Karpas-422 (cell line): ENCODE results near the gene OSBP2. TPM values are rescaled to one million over a fixed set of nuclear protein-coding genes. Genes with fewer than 3 reads are reported as not detected.

Experiments
- DNase-seq: peaks from one replicate; pipeline ENCODE4 v3.0.0-alpha.2; 2015
- H2AFZ ChIP-seq: fragments of 200-600 bp; sonication (generic); 2 replicates; pipeline ENCODE4 v1.6.1; 2014; ENCODE audit warnings: antibody characterized with exemption, low read length, mixed read lengths
- H3K27ac ChIP-seq: fragments of 200-600 bp; sonication (generic); 2 replicates; pipeline ENCODE4 v1.5.1; 2014; ENCODE audit warnings: mild to moderate bottlenecking, low read length, moderate library complexity
- H3K27me3 ChIP-seq: fragments of 200-600 bp; sonication (generic); 2 replicates; pipeline ENCODE4 v1.6.1; 2014; ENCODE audit warnings: low read length, mixed read lengths
- H3K36me3 ChIP-seq: fragments of 200-600 bp; sonication (generic); 2 replicates; pipeline ENCODE4 v1.6.1; 2014; ENCODE audit warnings: low read length, mixed read lengths; ENCODE audit not compliant: insufficient read depth
- H3K4me1 ChIP-seq: fragments of 200-600 bp; sonication (generic); 2 replicates; pipeline ENCODE4 v1.6.1; 2014; ENCODE audit warnings: mild to moderate bottlenecking, low read length, mixed read lengths
- H3K4me2 ChIP-seq: fragments of 200-600 bp; sonication (generic); 2 replicates; pipeline ENCODE4 v1.6.1; 2014; ENCODE audit warnings: low read length, low read depth, mild to moderate bottlenecking; ENCODE audit not compliant: poor library complexity, severe bottlenecking
- H3K4me3 ChIP-seq: fragments of 200-600 bp; sonication (generic); 2 replicates; pipeline ENCODE4 v1.5.1; 2014; ENCODE audit warnings: mild to moderate bottlenecking, antibody characterized with exemption, low read length, mixed read lengths
- H3K79me2 ChIP-seq: fragments of 200-600 bp; sonication (generic); 2 replicates; pipeline ENCODE4 v1.6.1; 2014; ENCODE audit warnings: mild to moderate bottlenecking, low read length, mixed read lengths
- H3K9ac ChIP-seq: fragments of 200-600 bp; sonication (generic); 2 replicates; pipeline ENCODE4 v1.6.0; 2014; ENCODE audit warnings: low read length
- H3K9me2 ChIP-seq: fragments of 200-600 bp; sonication (generic), shearing (Covaris generic); replicated peaks from 2 replicates; pipeline ENCODE4 v1.6.0; 2014; ENCODE audit warnings: mild to moderate bottlenecking, low read length, moderate library complexity; ENCODE audit not compliant: insufficient read depth
- H3K9me3 ChIP-seq: fragments of 300-700, 200-600 bp; sonication (generic); 2 replicates; pipeline ENCODE4 v1.6.1; 2014; ENCODE audit warnings: low read length, mixed read lengths
- H4K20me1 ChIP-seq: fragments of 200-600 bp; sonication (generic); 2 replicates; pipeline ENCODE4 v1.6.1; 2014; ENCODE audit warnings: mild to moderate bottlenecking, antibody characterized with exemption, low read length, low read depth; ENCODE audit not compliant: insufficient read depth
- total RNA-seq: library from RNA; depleted of rRNA; stranded (reverse); fragments of >200 nt; shearing (Covaris generic); gene quantifications from 2 replicates; pipeline ENCODE4 v1.2.3, GENCODE V29; 2014; ENCODE audit warnings: low replicate concordance

OSBP2 gene
- total RNA-seq, 1 experiment from 2014 or later, result 0.07 TPM

GRCh38 chr22:30778261-30778660, 83.6 kb downstream of the OSBP2 start:
- Histone ChIP-seq H3K9me2 (no peaks in the 10 kb centered on the region), H2AFZ (no peak overlapping the region), H3K4me3 (no peak overlapping the region), H4K20me1 (no peaks in the 10 kb centered on the region), H3K9ac (no peak overlapping the region), H3K27ac (no peak overlapping the region), H3K27me3 (no peaks in the 10 kb centered on the region), H3K4me2 (no peak overlapping the region), H3K36me3 (no peaks in the 10 kb centered on the region), H3K4me1 (no peaks in the 10 kb centered on the region), H3K79me2 (no peaks in the 10 kb centered on the region), H3K9me3 (no peaks in the 10 kb centered on the region)
- DNase-seq, result no peak

GRCh38 chr22:30780026-30780425, 85.4 kb downstream of the OSBP2 start:
- Histone ChIP-seq H3K9me3 (no peaks in the 10 kb centered on the region), H3K9ac (no peak overlapping the region), H3K27me3 (no peaks in the 10 kb centered on the region), H3K4me2 (no peak overlapping the region), H3K36me3 (no peaks in the 10 kb centered on the region), H2AFZ (no peak overlapping the region), H3K4me3 (no peak overlapping the region), H3K79me2 (no peaks in the 10 kb centered on the region), H4K20me1 (no peaks in the 10 kb centered on the region), H3K9me2 (no peaks in the 10 kb centered on the region), H3K27ac (no peak overlapping the region), H3K4me1 (no peaks in the 10 kb centered on the region)
- DNase-seq, result no peak

GRCh38 chr22:30781271-30781875, 86.7 kb downstream of the OSBP2 start:
- Histone ChIP-seq H3K27me3 (no peaks in the 10 kb centered on the region), H3K36me3 (no peaks in the 10 kb centered on the region), H3K9me3 (no peaks in the 10 kb centered on the region), H3K9ac (no peak overlapping the region), H3K4me3 (no peak overlapping the region), H3K9me2 (no peaks in the 10 kb centered on the region), H3K27ac (no peak overlapping the region), H4K20me1 (no peaks in the 10 kb centered on the region), H3K79me2 (no peaks in the 10 kb centered on the region), H3K4me1 (no peaks in the 10 kb centered on the region), H3K4me2 (no peak overlapping the region), H2AFZ (no peak overlapping the region)
- no peak for DNase-seq

GRCh38 chr22:30782613-30783012, 87.9 kb downstream of the OSBP2 start:
- H3K4me3 ChIP-seq, result no peak overlapping the region
- H3K9ac ChIP-seq, result no peak overlapping the region
- H3K36me3 ChIP-seq, result no peaks in the 10 kb centered on the region
- no peak overlapping the region for H3K4me2 ChIP-seq
- no peak for DNase-seq
- no peaks in the 10 kb centered on the region for H3K4me1 ChIP-seq
- H3K27ac ChIP-seq, result no peak overlapping the region
- H4K20me1 ChIP-seq, result no peaks in the 10 kb centered on the region
- H3K9me3 ChIP-seq, result no peaks in the 10 kb centered on the region
- H3K9me2 ChIP-seq, result no peaks in the 10 kb centered on the region
- no peaks in the 10 kb centered on the region for H3K79me2 ChIP-seq
- H3K27me3 ChIP-seq, result no peaks in the 10 kb centered on the region
- no peak overlapping the region for H2AFZ ChIP-seq

- Histone ChIP-seq H3K27me3 (no peaks in the 10 kb centered on the region), H3K9ac (no peak overlapping the region), H3K4me2 (no peak overlapping the region), H3K36me3 (no peaks in the 10 kb centered on the region), H3K79me2 (no peaks in the 10 kb centered on the region), H3K27ac (no peak overlapping the region), H3K4me1 (no peaks in the 10 kb centered on the region), H4K20me1 (no peaks in the 10 kb centered on the region), H2AFZ (no peak overlapping the region), H3K9me2 (no peaks in the 10 kb centered on the region), H3K9me3 (no peaks in the 10 kb centered on the region), H3K4me3 (no peak overlapping the region)
- DNase-seq, result no peak
Observed at GRCh38 chr22:30783021-30783420, 88.3 kb downstream of the OSBP2 start.

GRCh38 chr22:30785527-30785926, 90.9 kb downstream of the OSBP2 start:
- Histone ChIP-seq H3K36me3 (no peaks in the 10 kb centered on the region), H3K27me3 (no peaks in the 10 kb centered on the region), H3K79me2 (no peaks in the 10 kb centered on the region), H2AFZ (no peak overlapping the region), H3K9ac (no peak overlapping the region), H4K20me1 (no peaks in the 10 kb centered on the region), H3K9me2 (no peaks in the 10 kb centered on the region), H3K9me3 (no peaks in the 10 kb centered on the region), H3K4me2 (no peak overlapping the region), H3K27ac (no peak overlapping the region), H3K4me3 (no peak overlapping the region), H3K4me1 (no peaks in the 10 kb centered on the region)
- no peak for DNase-seq

GRCh38 chr22:30790366-30790765, 95.7 kb downstream of the OSBP2 start:
- H2AFZ ChIP-seq, result no peak overlapping the region
- no peaks in the 10 kb centered on the region for H3K36me3 ChIP-seq
- no peaks in the 10 kb centered on the region for H3K9me2 ChIP-seq

GRCh38 chr22:30792456-30792855, 97.8 kb downstream of the OSBP2 start:
- DNase-seq, result no peak
- no peaks in the 10 kb centered on the region for H3K4me1 ChIP-seq
- no peaks in the 10 kb centered on the region for H3K9me3 ChIP-seq
- no peak overlapping the region for H3K9ac ChIP-seq
- H3K79me2 ChIP-seq, result no peaks in the 10 kb centered on the region
- H3K36me3 ChIP-seq, result no peaks in the 10 kb centered on the region
- no peaks in the 10 kb centered on the region for H3K27me3 ChIP-seq
- no peaks in the 10 kb centered on the region for H4K20me1 ChIP-seq
- H3K27ac ChIP-seq, result no peak overlapping the region
- H3K4me2 ChIP-seq, result no peak overlapping the region
- H2AFZ ChIP-seq, result no peak overlapping the region
- H3K9me2 ChIP-seq, result no peaks in the 10 kb centered on the region
- no peak overlapping the region for H3K4me3 ChIP-seq

More at GRCh38 chr22:30790366-30790765, 95.7 kb downstream of the OSBP2 start:
- no peaks in the 10 kb centered on the region for H3K79me2 ChIP-seq
- no peak overlapping the region for H3K27ac ChIP-seq
- H4K20me1 ChIP-seq, result no peaks in the 10 kb centered on the region
- no peak for DNase-seq
- no peak overlapping the region for H3K4me3 ChIP-seq
- H3K27me3 ChIP-seq, result no peaks in the 10 kb centered on the region
- H3K4me1 ChIP-seq, result no peaks in the 10 kb centered on the region
- H3K9me3 ChIP-seq, result no peaks in the 10 kb centered on the region
- H3K4me2 ChIP-seq, result no peak overlapping the region
- H3K9ac ChIP-seq, result no peak overlapping the region

- H3K27ac ChIP-seq, result no peak overlapping the region
- no peak for DNase-seq
Observed at GRCh38 chr22:30795118-30795517, 100.4 kb downstream of the OSBP2 start.

More at GRCh38 chr22:30795118-30795517, 100.4 kb downstream of the OSBP2 start:
- no peaks in the 10 kb centered on the region for H3K27me3 ChIP-seq
- H3K9me3 ChIP-seq, result no peaks in the 10 kb centered on the region
- H3K4me3 ChIP-seq, result no peak overlapping the region
- H3K9ac ChIP-seq, result no peak overlapping the region
- no peaks in the 10 kb centered on the region for H4K20me1 ChIP-seq
- H3K79me2 ChIP-seq, result no peaks in the 10 kb centered on the region
- H3K4me2 ChIP-seq, result no peak overlapping the region
- no peaks in the 10 kb centered on the region for H3K36me3 ChIP-seq
- H3K9me2 ChIP-seq, result no peaks in the 10 kb centered on the region
- H3K4me1 ChIP-seq, result no peaks in the 10 kb centered on the region
- no peak overlapping the region for H2AFZ ChIP-seq
